Brain microvascular endothelial cell (primary cell): ENCODE measurements around the gene FNBP1.

ENCODE experiments used
- DNase-seq: peaks from one replicate; pipeline ENCODE4 v3.0.0-alpha.2; 2020
- H3K27ac ChIP-seq: fragments of 250-450 bp; sonication (Bioruptor Pico); 2 replicates; pipeline ENCODE4 v1.5.1; 2020; ENCODE audit warnings: mild to moderate bottlenecking, moderate library complexity
- H3K27me3 ChIP-seq: fragments of 250-450 bp; sonication (Bioruptor Pico); replicated peaks from 2 replicates; pipeline ENCODE4 v1.5.1; 2020; ENCODE audit warnings: mild to moderate bottlenecking
- H3K36me3 ChIP-seq: fragments of 250-450 bp; sonication (Bioruptor Pico); replicated peaks from 2 replicates; pipeline ENCODE4 v1.5.1; 2020; ENCODE audit warnings: mild to moderate bottlenecking
- H3K4me3 ChIP-seq: 2 replicates; pipeline ENCODE4 v1.5.1; 2011; ENCODE audit warnings: low read depth, mild to moderate bottlenecking, control low read depth, low read length, moderate library complexity
- in situ Hi-C: cut with HindIII; loops from 2 replicates; pipeline ENCODE4 v1.10.0; 2017; ENCODE audit warnings: low sequenced_read_pairs, low pct_ligation_motif_present
- TF ChIP-seq, protein P1 (sequence below): IDR thresholded peaks from 2 replicates; pipeline ENCODE4 v1.5.1; 2011; ENCODE audit warnings: low read depth, mild to moderate bottlenecking, moderate library complexity, low read length, control low read depth, inconsistent platforms; ENCODE audit errors: missing control alignments

FNBP1 gene

GRCh38 chr9:129853614-129854013 lies 189.4 kb downstream of the FNBP1 start:
- Histone ChIP-seq H3K36me3 (peaks cover 36% of the 10 kb centered on the region), H3K4me3 (no peak overlapping the region), H3K27ac (no peak overlapping the region), H3K27me3 (no peaks in the 10 kb centered on the region)
- no peak for DNase-seq
- in situ Hi-C loops = no loop called here
- TF ChIP-seq, protein P1, sequence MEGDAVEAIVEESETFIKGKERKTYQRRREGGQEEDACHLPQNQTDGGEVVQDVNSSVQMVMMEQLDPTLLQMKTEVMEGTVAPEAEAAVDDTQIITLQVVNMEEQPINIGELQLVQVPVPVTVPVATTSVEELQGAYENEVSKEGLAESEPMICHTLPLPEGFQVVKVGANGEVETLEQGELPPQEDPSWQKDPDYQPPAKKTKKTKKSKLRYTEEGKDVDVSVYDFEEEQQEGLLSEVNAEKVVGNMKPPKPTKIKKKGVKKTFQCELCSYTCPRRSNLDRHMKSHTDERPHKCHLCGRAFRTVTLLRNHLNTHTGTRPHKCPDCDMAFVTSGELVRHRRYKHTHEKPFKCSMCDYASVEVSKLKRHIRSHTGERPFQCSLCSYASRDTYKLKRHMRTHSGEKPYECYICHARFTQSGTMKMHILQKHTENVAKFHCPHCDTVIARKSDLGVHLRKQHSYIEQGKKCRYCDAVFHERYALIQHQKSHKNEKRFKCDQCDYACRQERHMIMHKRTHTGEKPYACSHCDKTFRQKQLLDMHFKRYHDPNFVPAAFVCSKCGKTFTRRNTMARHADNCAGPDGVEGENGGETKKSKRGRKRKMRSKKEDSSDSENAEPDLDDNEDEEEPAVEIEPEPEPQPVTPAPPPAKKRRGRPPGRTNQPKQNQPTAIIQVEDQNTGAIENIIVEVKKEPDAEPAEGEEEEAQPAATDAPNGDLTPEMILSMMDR = no peak

GRCh38 chr9:129852579-129852978 lies 190.4 kb downstream of the FNBP1 start:
- TF ChIP-seq, protein P1 = no peak
- Histone ChIP-seq H3K27ac (no peak overlapping the region), H3K4me3 (no peak overlapping the region), H3K36me3 (peaks cover 31% of the 10 kb centered on the region), H3K27me3 (no peaks in the 10 kb centered on the region)
- DNase-seq = no peak
- in situ Hi-C loops = no loop called here

DNA sequence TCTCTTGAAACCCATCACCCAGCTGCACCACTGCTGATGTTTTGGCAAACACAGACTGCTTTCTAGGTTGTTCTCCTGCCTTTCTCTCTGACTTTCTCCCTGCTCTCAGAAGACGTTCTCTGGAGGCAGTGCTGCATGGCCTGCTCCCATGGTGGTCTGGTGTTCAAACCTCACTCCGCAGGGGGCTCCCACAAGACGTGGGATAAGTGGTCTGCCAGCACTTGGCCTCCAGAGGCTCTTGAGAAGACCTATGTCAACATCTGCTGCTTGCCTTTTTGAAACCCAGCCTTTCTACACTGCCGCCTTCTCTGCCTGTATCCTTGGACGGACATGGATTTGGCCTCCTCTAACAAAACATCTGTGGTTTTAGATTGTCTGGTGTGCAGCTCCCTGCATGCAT lies 191.2 kb downstream of the FNBP1 start:
- no peak overlapping the region for H3K4me3 ChIP-seq
- H3K27me3 ChIP-seq = no peaks in the 10 kb centered on the region
- peaks cover 29% of the 10 kb centered on the region for H3K36me3 ChIP-seq
- in situ Hi-C loops = no loop called here
- no peak overlapping the region for H3K27ac ChIP-seq
- TF ChIP-seq, protein P1 = no peak
- DNase-seq = no peak

DNA sequence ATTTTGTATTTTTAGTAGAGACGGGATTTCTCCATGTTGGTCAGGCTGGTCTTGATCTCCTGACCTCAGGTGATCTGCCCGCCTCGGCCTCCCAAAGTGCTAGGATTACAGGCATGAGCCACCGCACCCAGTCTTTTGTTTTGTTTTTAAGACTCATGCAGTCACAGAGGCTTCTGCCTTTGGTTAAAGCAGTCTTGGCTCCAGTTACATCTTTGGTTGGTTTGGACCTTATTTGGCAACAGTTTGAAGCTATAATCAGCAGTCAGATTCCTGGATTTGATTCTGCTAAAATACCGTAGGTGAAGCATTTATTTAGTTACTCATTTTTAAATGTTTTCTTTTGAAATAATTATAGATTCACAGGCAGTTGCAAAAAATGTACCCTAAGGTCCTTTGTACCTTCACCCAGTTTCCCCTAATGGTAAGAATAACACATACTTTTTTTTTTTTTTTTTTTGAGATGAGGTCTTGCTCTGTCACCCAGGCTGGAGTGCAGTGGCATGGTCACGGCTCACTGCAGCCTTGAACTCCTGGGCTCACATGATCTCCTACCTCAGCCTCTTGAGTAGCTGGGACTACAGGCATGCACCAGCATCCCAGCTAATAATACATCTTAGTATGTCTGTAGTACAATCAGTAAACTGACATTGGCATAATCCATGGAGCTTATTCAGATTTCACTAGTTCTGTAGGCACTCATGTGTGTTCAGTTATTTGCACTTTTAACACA lies 192.0 kb downstream of the FNBP1 start:
- Histone ChIP-seq H3K27me3 (no peaks in the 10 kb centered on the region), H3K27ac (no peak overlapping the region), H3K4me3 (no peak overlapping the region), H3K36me3 (peaks cover 26% of the 10 kb centered on the region)
- peak; percentile 21 for DNase-seq
- TF ChIP-seq, protein P1 = no peak
- in situ Hi-C loops = no loop called here

GRCh38 chr9:129849901-129850300 lies 193.1 kb downstream of the FNBP1 start:
- peak; percentile 56 for DNase-seq
- H3K4me3 ChIP-seq = no peak overlapping the region
- H3K27me3 ChIP-seq = no peaks in the 10 kb centered on the region
- H3K36me3 ChIP-seq = peaks cover 23% of the 10 kb centered on the region
- H3K27ac ChIP-seq = no peak overlapping the region
- in situ Hi-C loops = no loop called here
- TF ChIP-seq, protein P1 = no peak
